ENCODE measurements around the gene CFAP299.

DNA sequence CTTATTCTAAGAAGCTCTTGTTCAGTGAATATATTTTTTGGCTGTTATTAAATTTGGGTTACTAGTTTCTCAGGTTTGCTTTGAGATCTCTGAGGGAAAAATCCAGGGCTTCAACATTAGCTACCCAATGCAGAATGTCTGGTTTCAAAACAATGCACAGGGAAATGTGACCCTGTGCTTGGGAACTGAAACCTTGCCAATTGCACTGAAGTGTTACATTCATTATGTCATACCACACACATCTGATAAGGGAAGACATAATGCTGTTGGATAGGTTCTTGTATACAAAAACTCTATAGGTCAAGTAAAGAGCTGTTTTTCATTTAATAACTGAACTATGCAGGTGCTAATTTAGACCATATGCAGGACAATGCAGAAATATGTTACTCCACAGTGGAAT lies 349.7 kb downstream of the CFAP299 start:
- TF ChIP-seq, protein P1, sequence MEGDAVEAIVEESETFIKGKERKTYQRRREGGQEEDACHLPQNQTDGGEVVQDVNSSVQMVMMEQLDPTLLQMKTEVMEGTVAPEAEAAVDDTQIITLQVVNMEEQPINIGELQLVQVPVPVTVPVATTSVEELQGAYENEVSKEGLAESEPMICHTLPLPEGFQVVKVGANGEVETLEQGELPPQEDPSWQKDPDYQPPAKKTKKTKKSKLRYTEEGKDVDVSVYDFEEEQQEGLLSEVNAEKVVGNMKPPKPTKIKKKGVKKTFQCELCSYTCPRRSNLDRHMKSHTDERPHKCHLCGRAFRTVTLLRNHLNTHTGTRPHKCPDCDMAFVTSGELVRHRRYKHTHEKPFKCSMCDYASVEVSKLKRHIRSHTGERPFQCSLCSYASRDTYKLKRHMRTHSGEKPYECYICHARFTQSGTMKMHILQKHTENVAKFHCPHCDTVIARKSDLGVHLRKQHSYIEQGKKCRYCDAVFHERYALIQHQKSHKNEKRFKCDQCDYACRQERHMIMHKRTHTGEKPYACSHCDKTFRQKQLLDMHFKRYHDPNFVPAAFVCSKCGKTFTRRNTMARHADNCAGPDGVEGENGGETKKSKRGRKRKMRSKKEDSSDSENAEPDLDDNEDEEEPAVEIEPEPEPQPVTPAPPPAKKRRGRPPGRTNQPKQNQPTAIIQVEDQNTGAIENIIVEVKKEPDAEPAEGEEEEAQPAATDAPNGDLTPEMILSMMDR (IDR thresholded peaks at IDR 0.05): no peak
- TF ChIP-seq ZFX (IDR thresholded peaks at IDR 0.05; ENCODE audit: borderline replicate concordance): no peak
